HCT116 (cell line): ENCODE results near the gene NRIP2. TPM values are rescaled to one million over a fixed set of nuclear protein-coding genes. Genes with fewer than 3 reads are reported as not detected.

Experiments used
- ATAC-seq: fragments of 200-7000 bp; cut with Tn5 transposase; 2 replicates; pipeline ENCODE4 v1.9.1; 2020; ENCODE audit warnings: mild to moderate bottlenecking, moderate library complexity
- BruUV-seq: library from RNA; stranded (reverse); fragments of 400-500 nt; replicated peaks from 2 replicates; lab custom pipeline; 2021; lab: Mats Ljungman, UMichigan
- CTCF ChIA-PET: fragments of 300-600 bp; sonication (Branson Sonifier 250); formaldehyde crosslinking; loops from one replicate; lab custom pipeline; 2021; ENCODE audit warnings: antibody characterized with exemption; lab: Charles Lee
- POLR2A ChIA-PET: fragments of 300-600, 350-600 bp; sonication (Branson Sonifier 250); formaldehyde crosslinking; loops from one replicate; lab custom pipeline; 2021; ENCODE audit warnings: antibody characterized with exemption; lab: Charles Lee
- RAD21 ChIA-PET, 2 experiments: fragments of 300-600 bp; sonication (Branson Sonifier 250); formaldehyde crosslinking; loops; one replicate each; lab custom pipeline; 2023; ENCODE audit warnings: low total read pairs in 2 of 2; ENCODE audit not compliant: uncharacterized antibody in 2 of 2, unreplicated experiment in 2 of 2, low non-redundant PET in 1 of 2; lab: Charles Lee
- DNase-seq: peaks from one replicate; pipeline ENCODE4 v3.0.0-alpha.2; 2010; ENCODE audit warnings: low read depth, low spot score
- H2AFZ ChIP-seq: fragments of 200-600 bp; shearing (Covaris generic), sonication (generic); 2 replicates; pipeline ENCODE4 v1.6.1; 2017; ENCODE audit warnings: low read depth, mixed run types, mixed read lengths, antibody characterized with exemption, low read length; ENCODE audit not compliant: poor library complexity, severe bottlenecking
- H3K27ac ChIP-seq: 2 replicates; pipeline ENCODE4 v1.5.1; 2012; ENCODE audit warnings: low read depth, low read length
- H3K27me3 ChIP-seq: fragments of 200-600 bp; sonication (generic); 2 replicates; pipeline ENCODE4 v1.6.1; 2016; ENCODE audit warnings: mixed run types, low read length, mixed read lengths; ENCODE audit not compliant: insufficient read depth
- H3K36me3 ChIP-seq, 2 experiments: fragments of 200-500 bp in 1 of 2; fragments of 200-600 bp in 1 of 2; sonication (Bioruptor generic) in 1 of 2; sonication (generic) in 1 of 2; 2 replicates each; pipeline versions ENCODE4 v1.5.1 to v1.6.1; 2014 to 2016; ENCODE audit warnings: low read length in 2 of 2, inconsistent platforms in 1 of 2, mixed read lengths in 1 of 2, mixed run types in 1 of 2; ENCODE audit not compliant: insufficient read depth in 2 of 2, control insufficient read depth in 1 of 2
- H3K4me1 ChIP-seq, 2 experiments: fragments of 200-600 bp in 1 of 2; sonication (generic) in 1 of 2; 2 replicates each; pipeline versions ENCODE4 v1.5.1 to v1.6.1; 2012 to 2017; ENCODE audit warnings: low read length in 2 of 2, inconsistent platforms in 1 of 2, mild to moderate bottlenecking in 1 of 2, mixed read lengths in 1 of 2, mixed run types in 1 of 2, moderate library complexity in 1 of 2; ENCODE audit not compliant: insufficient read depth in 2 of 2, control insufficient read depth in 1 of 2
- H3K4me2 ChIP-seq: fragments of 200-600 bp; sonication (generic); 2 replicates; pipeline ENCODE4 v1.6.1; 2017; ENCODE audit warnings: mixed run types, low read length, mixed read lengths
- H3K4me3 ChIP-seq, 2 experiments: fragments of 200-600 bp in 1 of 2; sonication (generic) in 1 of 2; replicated peaks in 1 of 2; 2 replicates each; pipeline ENCODE4 v1.5.1; 2011 to 2016; ENCODE audit warnings: low read length in 2 of 2, control low read depth in 1 of 2, low read depth in 1 of 2, mild to moderate bottlenecking in 1 of 2, mixed read lengths in 1 of 2, mixed run types in 1 of 2
- H3K79me2 ChIP-seq: fragments of 200-600 bp; sonication (generic); 2 replicates; pipeline ENCODE4 v1.6.1; 2017; ENCODE audit warnings: mild to moderate bottlenecking, mixed run types, low read length, moderate library complexity, mixed read lengths; ENCODE audit not compliant: insufficient read depth
- H3K9ac ChIP-seq: fragments of 200-600 bp; sonication (generic); 2 replicates; pipeline ENCODE4 v1.6.1; 2016; ENCODE audit warnings: low read length, mixed read lengths
- H3K9me2 ChIP-seq: fragments of 200-600 bp; sonication (generic), shearing (Covaris generic); 2 replicates; pipeline ENCODE4 v1.6.1; 2017; ENCODE audit warnings: mixed run types, mild to moderate bottlenecking, moderate library complexity; ENCODE audit not compliant: insufficient read depth
- H3K9me3 ChIP-seq, 2 experiments: fragments of 200-500 bp in 1 of 2; fragments of 200-600 bp in 1 of 2; sonication (Bioruptor generic) in 1 of 2; sonication (generic) in 1 of 2; 2 replicates each; pipeline ENCODE4 v1.6.1; 2014 to 2017; ENCODE audit warnings: low read length in 2 of 2, mixed read lengths in 2 of 2, inconsistent platforms in 1 of 2, low read depth in 1 of 2, mild to moderate bottlenecking in 1 of 2, mixed run types in 1 of 2, moderate library complexity in 1 of 2; ENCODE audit not compliant: control insufficient read depth in 1 of 2, insufficient read depth in 1 of 2
- H4K20me1 ChIP-seq: fragments of 200-600 bp; sonication (generic), shearing (Covaris generic); 2 replicates; pipeline ENCODE4 v1.6.1; 2017; ENCODE audit warnings: mixed run types, mild to moderate bottlenecking, moderate library complexity; ENCODE audit not compliant: insufficient read depth
- ATF3 ChIP-seq: IDR thresholded peaks from 2 replicates; pipeline ENCODE4 v1.6.1; 2012
- CBX3 ChIP-seq: IDR thresholded peaks from 2 replicates; pipeline ENCODE4 v1.6.1; 2012; ENCODE audit warnings: low read depth
- CEBPB ChIP-seq: IDR thresholded peaks from 2 replicates; pipeline ENCODE4 v1.6.1; 2012; ENCODE audit warnings: low read depth
- EGR1 ChIP-seq: IDR thresholded peaks from 2 replicates; pipeline ENCODE4 v1.6.1; 2012; ENCODE audit warnings: low read depth
- ELF1 ChIP-seq: IDR thresholded peaks from 2 replicates; pipeline ENCODE4 v1.6.1; 2012; ENCODE audit warnings: low read depth, borderline replicate concordance
- EZH2 ChIP-seq: fragments of 200-600 bp; sonication (generic); IDR thresholded peaks from 2 replicates; pipeline ENCODE4 v1.6.1; 2017; ENCODE audit warnings: antibody characterized with exemption, mixed run types
- FOSL1 ChIP-seq: IDR thresholded peaks from 2 replicates; pipeline ENCODE4 v1.6.1; 2012; ENCODE audit warnings: low read depth
- MAX ChIP-seq: IDR thresholded peaks from 2 replicates; pipeline ENCODE4 v1.6.1; 2012
- POLR2A ChIP-seq: IDR thresholded peaks from 2 replicates; pipeline ENCODE4 v1.7.0; 2011; ENCODE audit warnings: borderline replicate concordance; ENCODE audit not compliant: insufficient read depth, insufficient read length; ENCODE audit errors: extremely low read depth
- REST ChIP-seq: IDR thresholded peaks from 2 replicates; pipeline ENCODE4 v1.6.1; 2012; ENCODE audit warnings: low read depth
- SP1 ChIP-seq: IDR thresholded peaks from 2 replicates; pipeline ENCODE4 v1.6.1; 2012; ENCODE audit warnings: low read depth
- YY1 ChIP-seq: IDR thresholded peaks from 2 replicates; pipeline ENCODE4 v1.6.1; 2011; ENCODE audit warnings: low read length, low read depth, moderate library complexity, mild to moderate bottlenecking; ENCODE audit not compliant: insufficient replicate concordance; ENCODE audit errors: extremely low read depth
- ZFX ChIP-seq: fragments of 450-650 bp; IDR thresholded peaks from 2 replicates; pipeline ENCODE4 v1.6.1; 2017
- ZNF274 ChIP-seq: fragments of 200-500 bp; sonication (Bioruptor generic); IDR thresholded peaks from 2 replicates; pipeline ENCODE4 v1.6.1; 2014; ENCODE audit warnings: mild to moderate bottlenecking, low read depth, low read length, inconsistent platforms
- intact Hi-C: fragments of 100-400 bp; cut with micrococcal nuclease; formaldehyde crosslinking; loops from 2 replicates; pipeline ENCODE4 v1.10.0; 2022
- total RNA-seq: library from RNA; stranded (reverse); gene quantifications from one replicate; pipeline ENCODE4 v1.2.1, GENCODE V29; 2021; ENCODE audit not compliant: unreplicated experiment

Gene NRIP2
- total RNA-seq, 1 experiment from 2014 or later = not detected

- ChIA-PET CTCF (no interaction called here), RAD21 (no interaction called here)
- DNase-seq (no peak), ATAC-seq (no peak)
- Histone ChIP-seq H4K20me1 (no peaks in the 10 kb centered on the region), H3K4me2 (no peak overlapping the region)
- TF ChIP-seq ELF1 (no peak), EGR1 (no peak), CEBPB (no peak), ATF3 (no peak), POLR2A (no peak), CBX3 (no peak)
- TF ChIP-seq, all 23 proteins: peak for 0
- Histone ChIP-seq H3K27ac (no peak overlapping the region), H2AFZ (no peak overlapping the region), H3K9ac (no peak overlapping the region), H3K9me2 (no peaks in the 10 kb centered on the region), H3K36me3 (0 out of 4 replicates have a peak, but pooled peaks cover 0 to 3% of the 10 kb centered on the region in 2 experiments), H3K79me2 (no peaks in the 10 kb centered on the region), H3K27me3 (no peaks in the 10 kb centered on the region), H3K9me3 (no peaks in the 10 kb centered on the region), H3K4me3 (no peak overlapping the region), H3K4me1 (no peaks in the 10 kb centered on the region)
- intact Hi-C loops = no loop called here
- POLR2A ChIA-PET = no interaction called here
- no TSS peak for BruUV-seq
Observed at GRCh38 chr12:2841056-2841650, 6.3 kb upstream of the NRIP2 start.

GRCh38 chr12:2836574-2836973 lies 1.7 kb upstream of the NRIP2 start:
- no peaks in the 10 kb centered on the region for H3K27me3 ChIP-seq
- RAD21 ChIA-PET = no interaction called here
- no peak overlapping the region for H3K4me3 ChIP-seq
- H3K9me2 ChIP-seq = no peaks in the 10 kb centered on the region
- intact Hi-C loops = no loop called here
- H3K4me2 ChIP-seq = no peak overlapping the region
- DNase-seq = no peak
- H3K9ac ChIP-seq = no peak overlapping the region
- 0 out of 4 replicates have a peak, but pooled peaks cover 0 to 3% of the 10 kb centered on the region in 2 experiments for H3K36me3 ChIP-seq
- H4K20me1 ChIP-seq = no peaks in the 10 kb centered on the region
- H3K4me1 ChIP-seq = no peaks in the 10 kb centered on the region
- no peak overlapping the region for H3K27ac ChIP-seq
- no TSS peak for BruUV-seq
- POLR2A ChIA-PET = no interaction called here
- no peak for ATAC-seq
- no peak overlapping the region for H2AFZ ChIP-seq
- CTCF ChIA-PET = no interaction called here
- no peaks in the 10 kb centered on the region for H3K79me2 ChIP-seq
- no peaks in the 10 kb centered on the region for H3K9me3 ChIP-seq
- TF ChIP-seq ZFX (no peak), MAX (no peak), POLR2A (no peak), EGR1 (no peak), YY1 (no peak), ATF3 (no peak), FOSL1 (no peak), REST (no peak), SP1 (no peak), ZNF274 (no peak), EZH2 (no peak), ELF1 (no peak)
